ENCODE measurements around the gene PCNX2.

DNA sequence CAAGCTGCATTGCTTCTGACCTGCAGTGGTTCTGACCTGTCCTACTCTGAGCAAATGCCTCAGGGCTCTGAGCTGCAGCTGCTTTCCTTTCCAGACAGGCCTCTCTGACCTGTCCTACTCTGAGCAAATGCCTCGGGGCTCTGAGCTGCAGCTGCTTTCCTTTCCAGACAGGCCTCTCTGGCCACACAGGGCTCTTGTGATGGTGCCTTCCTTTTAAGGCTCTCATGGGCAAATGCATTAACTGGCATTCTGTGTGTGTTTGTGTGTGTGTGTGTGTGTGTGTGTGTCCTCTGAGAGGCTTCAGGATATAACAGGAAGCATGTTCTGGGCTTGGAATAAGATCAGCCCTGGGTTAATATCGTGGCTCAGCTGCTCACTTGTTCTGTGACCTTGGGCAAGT is 213.8 kb downstream of the PCNX2 start:
- TF ChIP-seq, protein P1, sequence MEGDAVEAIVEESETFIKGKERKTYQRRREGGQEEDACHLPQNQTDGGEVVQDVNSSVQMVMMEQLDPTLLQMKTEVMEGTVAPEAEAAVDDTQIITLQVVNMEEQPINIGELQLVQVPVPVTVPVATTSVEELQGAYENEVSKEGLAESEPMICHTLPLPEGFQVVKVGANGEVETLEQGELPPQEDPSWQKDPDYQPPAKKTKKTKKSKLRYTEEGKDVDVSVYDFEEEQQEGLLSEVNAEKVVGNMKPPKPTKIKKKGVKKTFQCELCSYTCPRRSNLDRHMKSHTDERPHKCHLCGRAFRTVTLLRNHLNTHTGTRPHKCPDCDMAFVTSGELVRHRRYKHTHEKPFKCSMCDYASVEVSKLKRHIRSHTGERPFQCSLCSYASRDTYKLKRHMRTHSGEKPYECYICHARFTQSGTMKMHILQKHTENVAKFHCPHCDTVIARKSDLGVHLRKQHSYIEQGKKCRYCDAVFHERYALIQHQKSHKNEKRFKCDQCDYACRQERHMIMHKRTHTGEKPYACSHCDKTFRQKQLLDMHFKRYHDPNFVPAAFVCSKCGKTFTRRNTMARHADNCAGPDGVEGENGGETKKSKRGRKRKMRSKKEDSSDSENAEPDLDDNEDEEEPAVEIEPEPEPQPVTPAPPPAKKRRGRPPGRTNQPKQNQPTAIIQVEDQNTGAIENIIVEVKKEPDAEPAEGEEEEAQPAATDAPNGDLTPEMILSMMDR (IDR thresholded peaks at IDR 0.05): no peak
- TF ChIP-seq POLR2AphosphoS5 (IDR thresholded peaks at IDR 0.05): no peak
- no peak for TF ChIP-seq POLR2A (IDR thresholded peaks at IDR 0.05)

All from stomach (tissue), 4 donors.